ENCODE results near the gene CDKAL1. TPM values are rescaled to one million over a fixed set of nuclear protein-coding genes. Genes with fewer than 3 reads are reported as not detected.

The CDKAL1 gene
- total and polyA plus RNA-seq, 2 of the 13 experiments (the other 11 are each of a cell fraction or from before 2014, with no cell fraction given): 9.5 to 27.7 TPM

GRCh38 chr6:21180155-21180554 lies 645.9 kb downstream of the CDKAL1 start:
- H3K9me3 ChIP-seq (ENCODE audit: low read length): peaks cover 4% of the 10 kb centered on the region; the same call in 1 of the 2 replicates
- POLR2A ChIA-PET: no interaction called here
- no TSS peak for BruUV-seq (replicated peaks)
- H3K4me1 ChIP-seq (ENCODE audit: insufficient read depth, low read length): no peaks in the 10 kb centered on the region
- DNase-seq (ENCODE audit: low spot score) (no peak), FAIRE-seq (no peak), ATAC-seq (no peak)
- no peaks in the 10 kb centered on the region for H4K20me1 ChIP-seq (ENCODE audit: insufficient read depth, low read length)
- no peak overlapping the region for H3K9ac ChIP-seq (ENCODE audit: insufficient read depth, low read depth, low read length)
- no peak overlapping the region for H3K4me2 ChIP-seq (ENCODE audit: low read depth, low read length)
- intact Hi-C loops (cut with micrococcal nuclease; ENCODE audit: unreplicated experiment) (no loop called here), in situ Hi-C loops (cut with HindIII; ENCODE audit: extremely low pct_ligation_motif_present, low pct_unique_long_range_greater_than_20kb) (no loop called here)
- H3K4me3 ChIP-seq (replicated peaks in 1 of 3; ENCODE audit: insufficient read depth in 1 of 3, low read depth in 2 of 3, low read length in 3 of 3): no peak overlapping the region
- TF ChIP-seq GPN1 (CRISPR knock-in tag; IDR thresholded peaks at IDR 0.05; ENCODE audit: borderline replicate concordance) (no peak), ZMAT5 (CRISPR knock-in tag; IDR thresholded peaks at IDR 0.05; ENCODE audit: borderline replicate concordance, low read depth) (no peak), ZNF496 (CRISPR knock-in tag; IDR thresholded peaks at IDR 0.05; ENCODE audit: insufficient replicate concordance) (no peak), RFX5 (IDR thresholded peaks at IDR 0.05; ENCODE audit: low read depth, low read length) (no peak), ZNF552 (CRISPR knock-in tag; IDR thresholded peaks at IDR 0.05; ENCODE audit: borderline replicate concordance) (no peak), MAX (IDR thresholded peaks at IDR 0.05) (no peak), POLR2A (IDR thresholded peaks at IDR 0.05; ENCODE audit: insufficient read depth in 1 of 2, low read depth in 2 of 2, low read length in 2 of 2) (no peak), MEF2D (CRISPR knock-in tag; IDR thresholded peaks at IDR 0.05) (no peak), ZNF513 (CRISPR knock-in tag; conservative IDR thresholded peaks at IDR 0.05) (no peak), SMARCC2 (IDR thresholded peaks at IDR 0.05) (no peak), ZBTB14 (CRISPR knock-in tag; IDR thresholded peaks at IDR 0.05) (no peak), MNT (IDR thresholded peaks at IDR 0.05) (no peak), ZNF512 (CRISPR knock-in tag; IDR thresholded peaks at IDR 0.05) (no peak), ZNF883 (CRISPR knock-in tag; IDR thresholded peaks at IDR 0.05; ENCODE audit: not compliant biosample characterization) (no peak)
- CTCF ChIA-PET (ENCODE audit: low intra/inter-chr PET ratio, low total read pairs): no interaction called here
- no peaks in the 10 kb centered on the region for H3K79me2 ChIP-seq (ENCODE audit: insufficient read depth, low read length)
- WGBS (ENCODE audit: low lambda C conversion rate): 90% methylated on average over 1 of the region's 1 CpG
- no peak overlapping the region for H2AFZ ChIP-seq (ENCODE audit: low read length)
- H3K27ac ChIP-seq (ENCODE audit: extremely low read length, insufficient read depth, low read length): no peak overlapping the region
- H3K27me3 ChIP-seq (ENCODE audit: control insufficient read depth in 1 of 2, insufficient read depth in 2 of 2, low read length in 2 of 2): no peaks in the 10 kb centered on the region
- peaks cover 0 to 3% of the 10 kb centered on the region in 2 experiments; a peak in 1 of 5 replicates for H3K36me3 ChIP-seq (replicated peaks in 1 of 2; ENCODE audit: control insufficient read depth in 1 of 2, insufficient read depth in 2 of 2, low read length in 2 of 2)
